GM12872 (cell line): ENCODE results near the gene CCNB2.
A peak's percentile ranks its signal among the peaks of the same experiment; 100 is the strongest.

Experiments used
- CTCF ChIP-seq: IDR thresholded peaks from 3 replicates; pipeline ENCODE4 v1.5.1; 2011; ENCODE audit warnings: low read depth, mild to moderate bottlenecking, low read length, moderate library complexity; ENCODE audit not compliant: insufficient read depth

The CCNB2 gene

GRCh38 chr15:59094077-59094476 lies 10.9 kb upstream of the CCNB2 start:
- no peak for TF ChIP-seq CTCF

- TF ChIP-seq CTCF, result no peak
These were observed 8.5 kb upstream of the CCNB2 start for GRCh38 chr15:59096429-59096828.

GRCh38 chr15:59099162-59099685 lies 5.7 kb upstream of the CCNB2 start:
- TF ChIP-seq CTCF, result no peak

- TF ChIP-seq CTCF, result no peak
These were observed 389 bp upstream of the CCNB2 start for GRCh38 chr15:59104602-59104911.

- peak; percentile 19; the same call in 1 of the 3 replicates for TF ChIP-seq CTCF
These were observed 908 bp downstream of the CCNB2 start for GRCh38 chr15:59105854-59106253.

- no peak for TF ChIP-seq CTCF
These were observed 6.3 kb downstream of the CCNB2 start for GRCh38 chr15:59111251-59111650.

GRCh38 chr15:59115047-59115446 lies 10.1 kb downstream of the CCNB2 start:
- TF ChIP-seq CTCF, result no peak

GRCh38 chr15:59116141-59116540 lies 11.2 kb downstream of the CCNB2 start:
- no peak for TF ChIP-seq CTCF
